Measurements from ENCODE around the gene KANSL1.
"Not testable (repeated sequence)": the region's sequence is repeated elsewhere in the genome, so short reads cannot be mapped to it uniquely, and the experiment has no call there.

KANSL1 gene

DNA sequence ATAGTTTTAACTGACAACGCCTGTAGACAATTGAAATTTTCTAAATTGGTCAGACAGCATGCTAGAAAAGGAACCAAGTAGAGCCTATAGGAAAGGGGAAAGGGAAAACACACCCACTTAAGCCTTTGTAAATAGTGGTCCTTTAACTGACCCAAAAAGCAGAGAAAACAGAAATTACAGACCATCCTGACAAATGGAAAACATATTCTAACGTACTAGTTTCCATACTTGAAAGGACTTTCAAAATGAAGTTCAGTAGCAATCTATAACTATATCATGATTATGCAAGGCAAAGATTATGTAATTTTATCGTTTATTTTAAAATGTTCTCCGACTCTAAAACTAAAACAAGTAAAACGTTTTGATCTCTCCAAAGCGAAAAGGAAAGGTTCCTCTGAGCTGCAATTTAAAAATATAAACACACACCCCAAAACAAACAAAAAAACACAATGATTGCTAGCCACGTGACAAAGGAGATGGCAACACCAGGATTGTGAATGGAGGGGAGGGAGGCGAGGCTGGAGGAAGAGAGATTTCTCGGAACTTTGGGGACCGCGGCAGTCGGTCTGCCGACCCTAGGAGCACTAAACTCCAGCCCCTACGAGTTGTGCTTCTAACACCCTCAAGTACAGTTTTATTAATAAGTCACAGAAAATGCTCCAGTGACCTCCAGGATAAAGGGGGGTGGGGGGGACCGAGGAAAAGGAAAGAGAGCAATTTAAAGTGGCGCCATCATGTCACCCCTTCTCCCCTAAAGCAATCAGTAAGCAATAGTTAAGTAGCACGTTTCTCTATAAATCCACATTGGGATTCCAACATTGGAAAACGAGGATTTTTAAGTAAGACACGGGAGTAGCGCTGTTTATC is 1.7 kb downstream of the KANSL1 start:
- DNase-seq, result no peak

DNA sequence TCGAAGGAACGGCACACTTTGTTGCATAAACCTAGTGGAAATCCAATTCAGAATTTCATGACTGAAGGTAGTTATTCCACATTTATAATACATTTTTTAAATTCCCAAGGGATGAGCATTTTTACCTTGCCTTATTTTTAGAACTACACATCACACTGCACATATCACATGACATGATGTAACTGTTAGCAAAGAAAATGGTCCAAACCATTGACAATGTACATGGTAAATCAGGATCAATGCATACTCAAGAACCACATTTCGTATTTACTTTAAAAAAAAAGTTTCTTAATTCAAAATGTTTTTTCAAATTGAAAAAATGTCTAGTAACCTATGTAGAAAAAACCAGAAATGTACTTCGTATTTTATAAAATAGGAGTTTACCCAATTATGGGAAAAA is 2.5 kb downstream of the KANSL1 start:
- DNase-seq, result no peak

- DNase-seq, result not testable (repeated sequence)
Observed at GRCh38 chr17:46186827-46187235, 6.4 kb downstream of the KANSL1 start.

DNA sequence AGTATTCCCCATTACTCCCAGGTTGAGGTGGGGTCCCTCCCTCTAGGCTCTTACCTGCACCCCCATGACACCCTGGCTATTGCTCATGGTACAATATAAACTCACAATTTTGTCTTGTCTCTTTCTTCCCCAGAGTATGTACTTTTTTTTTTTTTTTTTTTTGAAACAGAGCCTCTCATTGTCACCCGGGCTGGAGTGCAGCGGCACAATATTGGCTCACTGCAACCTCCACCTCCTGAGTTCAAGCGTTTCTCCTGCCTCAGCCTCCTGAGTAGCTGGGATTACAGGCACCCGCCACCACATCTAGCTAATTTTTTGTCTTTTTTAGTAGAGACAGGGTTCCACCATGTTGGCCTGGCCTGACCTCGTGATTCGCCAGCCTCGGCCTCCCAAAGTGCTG is 8.5 kb downstream of the KANSL1 start:
- no peak for DNase-seq

DNA sequence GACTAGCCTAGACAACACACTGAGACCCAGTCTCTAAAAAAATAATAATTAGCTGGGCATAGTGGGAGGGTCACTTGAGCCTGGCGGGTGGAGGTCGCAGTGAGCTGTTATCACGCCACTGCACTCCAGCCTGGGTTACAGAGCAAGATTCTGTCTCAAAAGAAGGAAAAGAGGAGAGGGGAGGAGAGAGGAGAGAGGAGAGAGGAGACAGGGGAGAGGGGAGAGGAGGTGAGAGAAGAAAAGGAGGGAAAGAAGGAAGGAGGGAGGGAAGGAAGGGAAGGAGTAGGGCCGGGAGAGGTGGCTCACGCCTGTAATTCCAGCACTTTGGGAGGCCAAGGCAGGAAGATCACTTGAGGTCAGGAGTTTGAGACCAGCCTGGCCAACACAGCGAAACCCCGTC is 9.8 kb downstream of the KANSL1 start:
- DNase-seq, result not testable (repeated sequence)

DNA sequence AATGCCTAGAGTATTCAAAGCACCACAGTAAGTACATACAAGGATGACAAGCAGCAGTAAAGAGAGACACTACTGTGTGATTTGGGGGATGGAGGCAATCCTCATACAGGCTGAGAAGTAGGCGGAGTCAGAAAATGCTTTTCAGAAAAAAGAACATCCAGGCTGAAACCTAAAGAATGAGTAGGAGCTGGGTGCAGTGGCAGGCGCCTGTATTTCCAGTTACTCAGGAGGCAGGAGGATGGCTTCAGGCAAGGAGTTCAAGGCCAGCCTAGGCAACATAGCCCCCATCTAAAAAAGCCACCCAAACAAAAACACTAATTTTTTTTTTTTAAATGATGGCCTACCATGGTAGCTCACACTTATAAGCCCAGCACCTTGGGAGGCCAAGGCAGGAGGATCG is 10.3 kb downstream of the KANSL1 start:
- no peak for DNase-seq

DNA sequence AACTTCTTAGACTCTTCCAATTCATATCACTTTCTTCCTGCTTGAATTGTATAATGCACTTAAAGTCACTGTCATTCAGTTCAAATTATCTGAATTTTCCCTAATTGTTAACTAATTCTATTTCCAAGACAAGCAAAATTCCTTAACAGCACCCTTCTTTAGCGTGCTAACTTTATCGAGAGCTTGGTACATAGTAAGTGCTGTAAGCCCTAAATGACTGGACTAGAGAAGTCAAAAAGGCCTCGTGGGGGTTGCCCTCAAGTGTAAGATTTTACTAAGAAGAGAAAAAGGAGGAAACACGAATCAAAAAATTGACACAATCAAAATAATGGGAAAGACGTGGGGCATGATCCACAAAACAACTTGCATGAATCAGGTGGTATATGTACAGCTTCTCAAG is 11.3 kb downstream of the KANSL1 start:
- DNase-seq, result no peak

GRCh38 chr17:46181316-46181715 is 11.9 kb downstream of the KANSL1 start:
- not testable (repeated sequence) for DNase-seq

DNA sequence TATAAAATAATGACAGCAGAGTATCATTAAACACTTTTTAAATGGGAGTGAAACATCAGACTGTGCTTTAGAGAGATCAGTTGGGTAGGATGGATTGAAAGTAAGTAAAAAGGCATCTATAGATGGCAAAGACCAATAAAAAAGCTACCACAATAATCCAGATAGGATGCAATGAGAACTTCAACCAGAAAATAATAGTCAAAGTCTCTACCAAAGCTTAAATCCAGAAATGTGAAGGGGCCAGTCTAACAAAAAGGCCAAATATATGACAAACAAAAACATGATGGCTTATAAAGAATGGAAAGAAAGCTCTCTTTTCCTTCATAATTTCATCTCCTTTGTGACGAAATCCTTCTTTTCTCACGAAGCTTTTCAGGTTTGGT is 12.3 kb downstream of the KANSL1 start:
- DNase-seq, result no peak

- not testable (repeated sequence) for DNase-seq
Observed at GRCh38 chr17:46180185-46180891, 12.9 kb downstream of the KANSL1 start.

GRCh38 chr17:46179375-46179999 is 13.7 kb downstream of the KANSL1 start:
- no peak for DNase-seq

DNA sequence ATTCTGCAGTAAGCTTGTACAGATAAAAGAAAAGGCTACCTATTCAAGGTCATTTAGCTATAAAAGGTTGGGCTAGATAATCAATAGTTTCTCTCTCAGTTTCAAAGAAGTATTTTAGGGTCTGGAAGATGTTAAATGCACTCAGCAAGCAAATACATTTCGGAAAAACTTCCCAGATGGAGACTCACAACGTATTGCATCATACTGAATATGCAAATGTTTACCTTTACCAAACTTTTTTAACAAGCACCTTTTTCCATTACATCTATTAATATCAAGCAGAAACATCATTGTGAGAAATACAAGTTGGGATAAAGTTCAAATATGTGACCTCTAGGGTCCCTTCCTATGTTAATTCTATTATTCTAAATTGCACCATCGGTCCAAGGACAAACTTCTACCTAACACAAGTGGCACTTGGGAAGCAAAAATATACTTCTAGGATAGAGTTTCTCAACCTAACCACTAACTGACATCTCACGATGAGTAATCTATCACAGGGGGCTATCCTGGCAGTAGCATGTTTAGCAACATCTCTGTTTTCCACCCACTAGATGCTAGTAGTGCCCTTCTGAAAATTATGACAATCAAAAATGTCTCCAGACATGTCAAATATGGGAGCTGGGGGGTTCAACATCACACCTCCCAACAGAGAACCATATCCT is 14.5 kb downstream of the KANSL1 start:
- no peak for DNase-seq

DNA sequence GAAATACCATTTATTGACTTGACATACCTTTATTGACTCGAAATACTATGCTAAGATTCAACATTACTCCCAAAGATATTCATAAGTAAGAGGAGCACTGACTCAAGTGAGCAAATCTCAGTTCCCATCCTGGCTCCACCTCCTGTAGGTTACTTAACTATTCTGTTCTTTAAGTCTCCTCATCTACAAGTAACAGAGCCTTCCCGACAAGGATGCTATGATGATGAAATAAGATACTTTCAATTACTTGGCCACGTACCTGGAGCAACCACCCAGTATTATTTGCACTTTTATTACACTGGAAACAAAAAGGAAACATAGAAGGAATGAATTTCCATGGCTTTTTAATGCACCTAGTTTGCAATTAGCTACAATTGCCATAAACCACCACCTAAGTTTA is 16.3 kb downstream of the KANSL1 start:
- no peak for DNase-seq

DNA sequence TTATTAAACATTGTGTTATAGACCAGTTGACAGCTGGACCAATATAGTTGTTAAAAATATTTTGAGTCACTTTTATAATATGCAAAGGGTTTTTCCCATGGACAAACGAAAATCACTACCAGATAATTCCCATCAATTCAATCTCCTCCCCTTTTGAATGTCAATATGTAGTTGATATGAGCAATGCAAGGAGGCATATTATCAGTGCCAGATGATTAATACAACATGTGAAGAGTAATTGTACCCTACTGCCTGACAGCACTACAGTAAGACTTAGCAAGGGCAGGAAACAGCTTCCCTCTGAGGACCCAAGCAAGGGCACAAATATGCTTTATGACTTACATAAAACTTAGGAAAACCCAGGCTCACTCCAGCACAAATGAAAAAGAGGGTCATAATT is 17.3 kb downstream of the KANSL1 start:
- DNase-seq, result no peak

DNA sequence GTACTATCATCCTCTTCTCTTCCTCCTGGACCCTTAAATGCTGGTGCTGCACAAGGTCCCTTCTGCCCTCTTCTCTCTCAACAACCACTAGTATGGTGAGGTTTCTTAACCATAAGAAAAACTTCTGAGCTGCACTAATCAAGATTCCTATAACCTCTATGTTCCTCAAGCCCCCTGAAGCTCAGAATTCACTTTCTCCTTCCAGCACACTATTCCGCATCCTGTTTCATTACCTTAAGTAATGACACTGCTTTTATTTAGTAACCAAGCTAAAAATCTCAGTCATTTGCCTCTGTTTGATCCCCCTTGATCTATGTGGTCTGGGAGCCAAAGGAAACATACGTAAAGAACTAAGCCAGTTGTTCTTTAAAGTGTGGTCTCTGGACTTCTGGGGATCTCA is 20.1 kb downstream of the KANSL1 start:
- no peak for DNase-seq

DNA sequence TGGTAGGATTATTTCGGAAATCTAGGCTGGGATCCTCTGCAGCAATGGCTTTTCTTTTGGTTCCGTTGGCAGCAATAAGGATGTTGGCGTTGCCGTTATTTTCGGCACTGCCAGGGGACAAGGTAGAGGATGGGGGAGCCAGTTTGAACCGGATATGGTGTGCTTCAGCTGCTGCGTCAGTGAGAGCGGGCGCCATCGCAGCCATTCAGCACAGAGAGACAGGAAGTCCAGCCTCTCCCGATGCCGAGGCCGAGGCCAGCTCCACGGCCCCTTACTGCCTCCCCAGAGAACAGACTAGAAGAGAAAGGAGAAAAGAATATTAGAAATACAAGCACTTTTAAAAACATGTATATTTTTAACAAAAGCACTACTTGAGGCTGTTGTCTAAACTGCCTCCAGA is 21.3 kb downstream of the KANSL1 start:
- no peak for DNase-seq

DNA sequence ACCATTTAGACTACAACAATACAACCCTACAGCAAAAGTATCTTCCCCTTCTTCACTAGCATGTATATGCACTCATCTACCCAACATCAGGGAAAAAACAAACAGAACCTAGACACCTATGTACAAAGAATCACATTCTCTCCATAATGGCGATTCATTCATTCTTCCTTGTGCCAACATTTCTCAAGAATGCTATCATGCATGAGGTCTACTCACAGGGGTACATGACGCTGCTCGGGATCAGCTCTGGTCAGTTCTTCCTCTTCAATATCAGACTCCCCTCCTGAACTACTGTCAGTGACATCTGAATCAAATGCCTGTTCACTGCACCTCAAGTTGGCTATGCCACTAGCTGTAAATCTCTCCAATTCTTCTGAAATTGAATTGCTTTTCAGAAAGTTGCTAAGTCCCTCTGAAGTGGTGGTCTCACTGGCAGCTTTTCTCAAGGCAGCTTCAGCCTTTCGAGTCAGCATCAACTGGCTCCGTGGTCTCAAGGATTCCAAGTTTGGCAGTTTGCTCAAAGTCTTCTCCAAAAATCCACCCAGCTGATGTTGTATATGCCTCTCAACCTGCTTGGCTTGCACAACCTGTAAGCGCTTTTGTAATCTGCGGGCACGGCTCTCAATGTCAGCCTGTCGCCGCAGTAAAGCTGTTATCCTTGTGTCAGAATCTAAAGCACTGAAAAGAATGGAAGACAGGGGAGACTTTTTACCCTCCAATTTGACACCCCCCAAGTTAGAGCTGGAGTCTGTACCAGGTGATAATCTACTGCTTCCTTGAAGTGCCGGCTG is 22.4 kb downstream of the KANSL1 start:
- DNase-seq, result no peak

GRCh38 chr17:46169913-46170638 is 23.2 kb downstream of the KANSL1 start:
- no peak for DNase-seq

GRCh38 chr17:46167826-46168569 is 25.2 kb downstream of the KANSL1 start:
- DNase-seq, result no peak

DNA sequence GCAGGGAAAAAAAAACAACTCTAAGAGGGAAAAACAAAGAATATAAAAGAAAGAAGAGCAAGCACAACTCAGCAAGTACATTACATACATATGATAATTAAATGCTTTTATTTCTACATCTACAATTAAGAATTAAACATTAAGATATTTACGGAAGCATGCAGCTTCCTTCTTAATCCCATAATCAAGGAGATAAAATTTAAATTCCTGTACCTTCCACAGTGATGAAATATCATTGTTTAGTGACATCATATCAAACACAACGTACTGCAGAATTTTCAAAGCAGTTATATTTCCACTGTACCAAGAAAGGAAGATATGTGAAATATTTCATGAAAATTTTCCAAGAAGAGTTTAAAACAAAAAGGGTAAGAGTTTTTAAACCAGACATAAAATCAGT is 26.0 kb downstream of the KANSL1 start:
- DNase-seq, result no peak

GRCh38 chr17:46166692-46167249 is 26.5 kb downstream of the KANSL1 start:
- DNase-seq, result no peak

All from NCI-H2107 (cell line).